ENCODE measurements around the gene FILIP1L.

Gene FILIP1L

DNA sequence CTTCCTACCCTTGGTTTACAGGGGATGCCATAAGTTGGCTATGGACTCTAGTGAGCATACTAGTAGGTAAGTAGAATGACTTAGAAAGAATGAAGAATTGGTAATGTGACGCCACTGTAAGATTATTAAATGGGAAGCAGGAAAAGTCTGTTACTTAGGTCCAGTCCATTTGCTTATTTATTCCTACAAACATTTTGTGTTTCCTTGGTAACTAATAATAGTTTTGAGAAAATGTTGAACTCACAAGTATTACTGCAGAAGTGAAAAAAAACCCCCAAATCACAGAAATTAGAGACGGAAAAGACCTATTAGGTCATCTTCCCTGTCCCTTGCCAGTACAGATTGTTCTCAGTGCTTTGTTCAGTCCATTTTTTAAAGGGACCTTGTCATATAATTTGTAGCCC, 233.2 kb downstream of the FILIP1L start:
- DNase-seq: no peak

DNA sequence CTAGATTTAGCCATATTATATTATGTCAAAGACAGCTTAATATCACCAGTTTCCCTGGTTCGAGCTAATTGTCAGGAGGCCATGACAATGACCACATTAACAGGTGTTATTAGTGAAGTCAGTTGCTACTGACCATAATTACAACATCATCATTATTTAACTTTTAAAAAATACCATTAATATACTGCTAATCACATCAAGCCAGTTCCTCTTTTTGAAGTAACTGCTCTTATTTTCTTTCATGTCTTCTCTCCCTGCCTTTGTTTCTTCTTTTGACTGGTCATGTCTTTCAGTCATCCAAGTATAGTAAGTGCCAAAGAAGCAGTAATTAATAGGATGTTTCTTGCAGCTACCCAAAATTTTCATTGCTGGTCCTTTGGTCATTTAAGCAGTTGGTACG, 235.0 kb downstream of the FILIP1L start:
- no peak for DNase-seq

GRCh38 chr3:99878005-99878404, 236.3 kb downstream of the FILIP1L start:
- peak; percentile 47 for DNase-seq

GRCh38 chr3:99877031-99877579, 237.2 kb downstream of the FILIP1L start:
- DNase-seq: no peak

- peak; percentile 71 for DNase-seq
These were observed 238.1 kb downstream of the FILIP1L start for GRCh38 chr3:99875929-99876841.

DNA sequence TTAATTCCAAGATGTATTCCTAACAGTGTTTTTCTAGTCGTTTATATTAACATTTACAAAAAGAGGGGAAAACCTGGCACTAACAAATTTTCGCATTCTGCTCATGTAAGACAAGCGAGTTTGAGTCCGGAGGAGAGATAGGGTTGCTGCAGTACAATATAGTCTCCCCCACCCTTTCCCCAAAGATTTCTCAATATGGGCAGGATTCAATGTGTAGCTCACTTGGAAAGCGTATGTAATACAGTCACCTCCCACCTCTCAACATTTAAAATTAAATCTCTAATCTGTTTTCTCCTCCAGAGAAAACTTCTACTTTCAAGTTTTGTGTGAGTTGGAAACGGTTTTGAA, 238.7 kb downstream of the FILIP1L start:
- no peak for DNase-seq

DNA sequence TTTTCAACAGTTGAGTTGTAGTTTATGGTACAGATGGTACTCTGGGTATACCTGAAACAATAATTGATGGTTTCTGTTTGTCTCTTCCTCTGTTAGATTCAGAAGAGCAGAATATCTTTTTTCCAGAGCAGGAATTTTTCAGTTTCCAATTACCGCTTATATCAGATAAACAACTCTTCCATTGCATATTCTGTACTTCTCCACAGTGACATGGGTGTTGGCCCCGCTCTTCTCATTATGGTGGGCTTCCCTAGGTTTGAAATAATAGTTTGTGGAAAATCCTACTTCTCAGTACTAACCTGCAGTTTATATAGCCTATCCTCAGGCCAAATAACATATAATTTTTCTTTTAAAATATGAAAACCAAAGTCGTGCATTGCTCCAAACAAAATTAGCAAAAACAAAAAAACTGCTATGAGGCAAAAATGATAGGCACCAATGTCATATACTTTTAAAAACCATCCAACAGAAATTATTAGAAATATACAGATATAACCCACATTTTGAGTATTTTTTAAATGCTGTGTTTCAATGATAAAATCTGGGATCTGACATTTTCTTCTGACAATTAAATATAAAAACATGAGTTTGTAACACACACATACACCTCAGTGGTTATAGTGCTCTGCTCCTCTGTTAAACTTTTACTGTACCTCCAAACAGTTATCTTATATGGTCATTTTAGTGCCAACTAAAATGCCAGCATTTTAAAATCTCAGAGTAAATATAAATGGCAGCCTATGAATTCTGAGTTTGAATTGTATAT, 239.9 kb downstream of the FILIP1L start:
- no peak for DNase-seq

DNA sequence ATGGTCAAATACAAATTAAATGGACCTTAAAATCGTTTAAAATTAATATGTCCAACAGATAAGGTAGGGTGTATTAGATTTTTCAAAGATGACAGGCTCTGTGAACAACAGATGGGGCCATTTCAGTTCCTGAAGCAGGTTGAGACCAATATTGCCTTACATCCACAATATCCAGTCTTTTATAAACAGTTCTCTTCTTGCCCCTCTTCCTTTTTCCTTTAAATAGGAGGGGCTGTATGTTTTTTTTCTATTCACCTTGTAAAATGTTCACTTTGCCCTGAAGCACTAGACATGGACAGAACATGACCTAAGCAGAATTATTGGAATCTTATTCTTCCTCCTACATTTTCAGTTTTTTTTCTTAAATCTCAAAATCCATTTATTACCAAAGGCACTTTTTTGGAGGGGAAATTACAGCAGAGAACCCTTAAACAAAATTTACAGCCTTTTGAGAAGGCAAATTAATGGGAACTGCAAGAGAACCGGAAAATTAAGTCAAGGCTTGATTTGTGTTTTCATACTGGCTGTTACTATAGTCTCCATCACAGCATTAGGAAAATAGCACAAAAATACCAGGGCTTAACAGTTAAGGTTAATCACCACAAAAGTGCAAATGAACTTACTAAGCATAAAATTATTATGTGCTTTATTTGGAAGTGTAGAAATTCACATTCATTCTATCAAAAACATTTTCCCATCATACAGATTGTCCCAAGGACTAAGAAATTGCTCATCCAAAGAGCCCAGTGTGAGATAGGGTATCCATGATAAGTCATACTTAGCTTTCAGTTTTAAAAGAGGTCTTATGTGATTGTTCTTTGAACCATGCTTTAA, 240.8 kb downstream of the FILIP1L start:
- DNase-seq: no peak

GRCh38 chr3:99872923-99873254, 241.4 kb downstream of the FILIP1L start:
- peak; percentile 79 for DNase-seq

DNA sequence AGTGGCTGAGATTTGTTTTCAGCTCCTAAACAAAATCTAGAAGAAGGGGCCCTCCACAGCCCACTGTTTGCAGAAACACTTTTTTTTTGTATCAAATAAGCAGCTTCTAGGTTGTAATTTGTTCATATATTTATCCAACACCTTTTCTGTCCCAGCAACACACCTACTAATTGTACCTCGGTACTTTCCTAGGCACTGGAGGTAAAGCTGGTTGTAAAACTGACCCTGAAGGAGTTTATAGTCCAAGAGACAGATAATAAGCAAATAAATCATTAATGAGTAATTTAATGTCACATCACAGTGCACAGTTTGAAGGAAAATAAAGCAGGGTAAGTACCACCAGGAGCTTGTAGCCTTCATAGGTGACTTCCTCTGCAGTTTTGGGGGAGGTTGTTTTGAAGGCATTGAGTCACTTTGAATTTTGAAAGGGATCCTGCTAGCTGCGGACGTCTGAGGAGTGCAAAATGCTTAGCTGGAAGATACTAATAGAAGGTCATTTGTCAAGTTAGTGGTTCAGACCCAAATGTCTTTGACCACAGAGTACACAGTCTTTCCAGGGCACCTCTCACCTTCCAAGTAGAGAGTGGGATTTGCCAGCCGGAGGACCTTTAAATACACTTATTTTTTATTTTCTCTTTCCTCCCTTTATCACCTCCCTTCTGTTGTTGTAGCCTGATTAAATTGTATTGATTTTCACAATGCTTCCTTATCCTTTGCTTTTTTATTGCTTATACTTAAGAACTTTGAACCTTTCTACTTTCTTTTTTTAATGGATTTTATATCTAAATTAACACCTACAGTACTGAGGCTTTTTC, 242.9 kb downstream of the FILIP1L start:
- DNase-seq: no peak

DNA sequence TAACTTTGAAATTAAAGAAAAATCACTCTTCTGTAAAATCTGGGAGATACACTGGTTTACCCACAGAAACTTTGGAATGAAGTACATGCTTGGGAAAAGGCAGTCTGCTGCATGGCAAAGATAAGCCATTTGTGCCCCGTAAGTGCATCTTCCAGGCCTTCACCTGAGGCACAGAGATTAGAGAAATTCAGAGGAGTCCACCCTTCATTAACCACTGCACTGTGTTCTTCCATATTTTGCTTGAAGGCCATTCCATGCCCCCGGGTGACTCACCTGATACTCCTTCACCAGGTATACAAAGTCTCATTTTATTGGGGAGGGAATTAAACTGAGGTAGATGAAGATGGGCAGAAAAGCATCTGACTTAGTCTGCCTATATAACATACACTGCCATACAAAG, 243.6 kb downstream of the FILIP1L start:
- no peak for DNase-seq

DNA sequence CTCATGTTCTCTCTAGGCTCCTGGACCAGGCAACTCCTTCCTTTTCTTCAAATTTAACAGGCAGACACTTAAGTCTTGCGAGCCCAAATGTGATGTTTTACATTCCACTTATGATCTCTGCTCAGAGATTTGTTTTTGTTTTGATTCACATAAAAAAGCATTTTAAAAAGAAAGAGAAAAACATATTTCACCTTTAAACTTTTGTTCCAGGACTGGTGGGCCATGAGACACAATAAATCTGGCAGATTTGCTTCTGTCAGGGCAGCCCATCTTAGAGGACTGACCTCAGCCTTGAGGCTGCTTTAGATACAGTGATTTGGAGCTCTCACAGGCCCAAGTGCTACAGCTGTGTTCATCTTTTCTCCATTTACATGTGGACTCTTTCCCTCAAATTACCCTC, 244.7 kb downstream of the FILIP1L start:
- no peak for DNase-seq

- DNase-seq: no peak
These were observed 246.0 kb downstream of the FILIP1L start for GRCh38 chr3:99868311-99868646.

- peak; percentile 42 for DNase-seq
These were observed 246.5 kb downstream of the FILIP1L start for GRCh38 chr3:99867594-99868310.

DNA sequence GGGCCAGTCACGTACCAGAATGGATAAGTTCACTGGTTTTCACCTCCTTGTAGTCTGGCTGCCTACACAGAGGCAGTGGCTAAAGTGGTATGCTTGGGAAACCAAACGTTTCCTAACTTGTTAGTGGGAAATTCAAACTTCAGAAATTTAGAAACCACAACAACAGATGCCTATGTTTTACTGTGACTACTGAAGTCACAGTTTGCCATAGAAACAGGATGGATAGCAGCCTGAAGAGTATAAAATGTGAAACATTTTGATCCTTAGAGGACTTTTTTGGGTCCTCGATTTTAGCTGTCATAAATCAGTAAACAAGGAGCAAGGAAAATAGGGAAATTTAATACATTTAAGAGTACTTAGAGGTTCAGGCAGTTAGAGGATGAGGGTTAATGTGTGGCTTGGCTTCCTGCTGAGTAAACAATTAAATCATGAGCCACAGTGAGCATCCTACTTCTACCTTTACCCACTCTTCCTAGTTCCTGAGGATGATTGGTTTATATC, 248.0 kb downstream of the FILIP1L start:
- peak; percentile 61 for DNase-seq

- no peak for DNase-seq
These were observed 249.0 kb downstream of the FILIP1L start for GRCh38 chr3:99865321-99865720.

DNA sequence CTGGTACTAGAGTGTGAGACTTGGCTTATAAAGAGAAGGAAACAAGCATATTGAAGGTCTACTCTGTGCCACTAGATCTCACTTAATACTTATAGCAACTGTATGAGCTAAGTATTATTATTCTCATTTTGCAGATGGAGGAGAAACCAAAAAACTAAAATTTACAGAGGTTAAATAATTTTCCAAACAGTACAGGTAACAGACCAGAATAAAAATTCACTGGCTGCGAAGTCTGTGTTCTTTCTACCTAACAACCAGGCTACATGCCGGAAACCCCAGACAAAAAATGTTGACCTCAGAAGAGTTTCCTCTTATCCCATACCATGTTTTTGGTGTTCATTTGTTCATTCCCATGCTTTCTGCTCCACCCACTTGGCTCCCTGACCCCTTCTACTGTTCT, 250.0 kb downstream of the FILIP1L start:
- no peak for DNase-seq

DNA sequence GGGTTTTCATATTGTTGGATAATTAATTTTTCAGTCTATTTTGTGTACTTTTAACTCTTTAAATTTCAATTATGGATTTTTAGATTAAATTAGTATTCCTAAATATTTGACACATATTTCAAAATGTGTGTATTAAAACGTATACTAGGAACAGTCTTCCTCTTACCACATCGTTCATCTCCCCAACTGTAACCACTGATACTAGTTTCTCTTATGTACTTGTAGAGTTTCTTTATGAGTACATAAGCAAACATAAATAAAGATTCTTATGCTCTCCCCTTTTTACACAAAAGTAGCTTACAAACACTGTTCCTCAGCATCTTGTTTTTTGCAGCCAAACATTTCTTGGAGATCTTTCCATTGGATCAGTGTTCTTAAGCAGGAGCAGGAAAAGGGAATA, 250.7 kb downstream of the FILIP1L start:
- no peak for DNase-seq

DNA sequence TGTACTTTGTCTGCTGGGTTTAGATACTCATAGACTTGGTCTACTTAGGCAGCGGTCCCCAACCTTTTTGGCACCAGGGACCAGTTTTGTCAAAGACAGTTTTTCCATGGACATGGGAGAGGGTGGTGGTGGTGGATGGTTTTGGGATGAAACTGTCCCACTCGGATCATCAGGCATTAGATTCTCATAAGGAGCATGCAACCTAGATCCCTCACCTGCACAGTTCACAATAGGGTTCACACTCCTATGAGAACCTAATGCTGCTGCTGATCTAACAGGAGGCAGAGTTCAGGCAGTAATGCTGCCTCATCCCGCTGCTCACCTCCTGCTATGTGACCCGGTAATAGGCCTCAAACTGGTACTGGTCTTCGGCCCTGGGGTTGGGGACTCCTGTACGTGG, 251.3 kb downstream of the FILIP1L start:
- no peak for DNase-seq

DNA sequence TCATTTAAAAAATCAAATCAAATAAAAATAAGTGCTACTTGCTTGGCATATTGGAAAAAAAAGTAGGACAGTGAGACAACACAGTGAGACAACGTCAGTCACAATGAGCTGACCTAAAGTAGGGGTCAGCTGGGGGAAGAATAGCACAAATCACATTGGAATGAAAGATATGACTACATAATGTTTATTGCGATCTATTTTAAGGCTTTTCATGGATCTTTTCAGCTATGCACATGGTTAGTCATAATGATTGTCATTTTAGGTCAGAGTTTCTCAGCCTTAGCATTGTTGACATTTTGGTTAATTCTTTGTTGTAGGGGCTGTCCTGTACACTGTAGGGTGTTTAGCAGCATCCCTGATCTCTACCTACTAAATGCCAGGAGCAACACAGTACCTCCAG, 252.1 kb downstream of the FILIP1L start:
- DNase-seq: no peak

GRCh38 chr3:99861216-99861615, 253.1 kb downstream of the FILIP1L start:
- no peak for DNase-seq

DNA sequence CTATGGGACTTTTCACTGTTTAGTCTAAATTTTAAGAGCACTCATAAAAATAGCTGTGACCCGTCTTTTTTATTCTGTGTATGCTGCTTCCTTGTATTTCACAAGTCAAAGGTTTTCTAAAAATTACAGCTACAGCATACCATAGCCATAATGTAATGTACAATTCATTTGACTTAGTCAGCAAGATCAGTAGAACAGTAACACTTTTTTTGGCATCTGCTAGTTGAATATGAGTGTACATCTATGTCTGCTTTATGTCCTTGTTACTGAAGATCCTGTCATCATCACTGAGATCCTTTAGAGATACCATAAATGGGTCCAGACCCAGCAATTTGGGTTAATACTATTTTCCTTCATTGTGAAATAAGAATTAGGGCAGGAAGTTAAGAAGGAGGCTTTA, 254.5 kb downstream of the FILIP1L start:
- no peak for DNase-seq

All from activated CD4-positive, alpha-beta T cell treated with anti-CD3 and anti-CD28 coated beads, Interleukin-10, Interleukin-2, amounts not matched to agents 100 ng/mL and 50 ng/mL, durations not matched to agents 16 hours and 8 hours (primary cell).